NCI-H187 (cell line): Measurements from ENCODE around the gene C1GALT1.
"Not testable (repeated sequence)": the region's sequence is repeated elsewhere in the genome, so short reads cannot be mapped to it uniquely, and the experiment has no call there.

Source experiments
- DNase-seq, 2 experiments: peaks; one replicate each; lab custom pipeline; 2025; lab: John Stamatoyannopoulos, UW

C1GALT1 gene

DNA sequence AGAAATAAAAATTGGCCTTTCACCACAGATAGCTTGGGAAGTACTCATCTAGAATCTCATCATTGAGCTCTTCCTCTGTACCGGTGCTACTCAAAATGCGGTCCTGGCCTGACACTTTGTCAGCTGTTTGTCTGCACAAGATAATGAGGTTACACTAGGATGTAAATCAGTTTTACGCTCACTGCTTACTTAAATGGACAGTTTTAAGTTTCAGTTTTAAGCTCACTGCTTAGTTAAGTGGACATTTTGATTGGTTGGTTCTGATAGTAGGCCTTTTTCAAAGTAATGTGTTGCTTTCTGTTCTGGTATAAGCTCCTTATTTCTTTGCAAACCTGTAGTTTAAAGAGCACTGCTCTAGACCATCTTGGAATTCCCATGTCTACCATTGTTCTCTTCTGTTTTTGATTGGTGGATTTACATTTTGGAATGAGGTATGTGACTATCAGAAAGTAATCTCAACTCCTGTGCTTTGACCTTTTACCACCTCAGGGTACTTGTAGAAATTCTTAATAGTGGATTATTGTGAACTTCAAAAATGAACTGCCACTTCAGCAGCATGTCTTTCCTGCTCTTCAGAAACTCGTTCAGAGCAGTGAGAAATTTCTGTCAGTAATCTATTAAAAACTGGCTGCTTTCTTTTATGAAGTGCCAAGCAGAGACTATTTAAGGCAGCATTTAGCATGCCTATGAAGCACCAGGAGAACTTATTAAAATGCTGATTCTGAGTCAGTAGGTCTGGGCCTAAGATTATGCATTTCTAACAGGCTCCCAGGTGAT is 55.0 kb downstream of the C1GALT1 start:
- no peak for DNase-seq

DNA sequence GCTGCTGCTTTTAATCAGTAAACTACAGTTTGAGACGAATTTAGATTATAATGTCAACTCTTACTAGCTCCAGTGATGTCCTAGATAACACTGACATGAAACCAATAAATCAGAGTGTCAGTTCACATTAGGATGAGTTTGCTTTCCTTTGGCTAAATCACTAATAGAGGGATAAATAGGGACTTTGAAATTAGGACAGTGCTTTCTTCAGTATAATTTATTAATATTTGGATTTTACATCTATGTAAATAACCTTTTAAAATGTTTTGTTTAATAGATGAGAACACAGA is 55.6 kb downstream of the C1GALT1 start:
- no peak for DNase-seq

DNA sequence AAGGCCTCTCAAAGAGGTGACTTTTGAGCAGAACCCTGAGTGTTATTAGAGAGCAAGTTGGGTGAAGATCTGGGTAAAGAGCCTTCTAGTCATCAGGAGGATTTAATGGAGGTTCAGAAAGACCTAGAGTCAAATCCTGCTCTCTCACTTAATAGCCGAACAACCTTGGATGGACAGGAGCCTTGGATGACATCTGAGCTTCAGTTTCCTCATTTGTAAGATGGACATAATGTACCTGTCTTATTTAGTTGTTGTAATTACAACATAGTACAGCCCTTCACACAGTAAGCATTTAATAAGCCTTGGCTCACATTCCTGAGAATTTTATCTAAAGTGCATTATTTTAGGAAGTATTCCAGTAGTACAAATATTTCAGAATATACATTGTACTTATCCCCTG is 57.0 kb downstream of the C1GALT1 start:
- DNase-seq, result no peak

DNA sequence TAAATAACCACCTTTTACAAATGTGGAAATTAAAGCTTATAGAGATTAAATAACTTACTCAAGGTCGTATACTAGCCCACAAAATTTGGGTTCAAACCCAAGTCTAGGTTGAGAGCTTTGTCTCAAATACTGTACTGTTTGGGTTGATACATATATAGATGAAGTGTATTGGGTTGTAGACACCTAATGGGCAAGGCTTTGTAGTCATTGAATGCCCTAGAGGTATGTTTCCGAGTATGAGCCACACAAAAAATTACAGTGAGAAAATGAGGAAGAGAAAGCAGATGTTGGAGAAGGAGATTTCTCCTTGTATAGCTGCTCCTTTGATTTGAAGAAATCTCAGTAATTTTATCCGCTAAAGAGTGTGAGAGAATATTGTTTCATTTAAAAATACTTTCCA is 60.6 kb downstream of the C1GALT1 start:
- DNase-seq, result no peak

DNA sequence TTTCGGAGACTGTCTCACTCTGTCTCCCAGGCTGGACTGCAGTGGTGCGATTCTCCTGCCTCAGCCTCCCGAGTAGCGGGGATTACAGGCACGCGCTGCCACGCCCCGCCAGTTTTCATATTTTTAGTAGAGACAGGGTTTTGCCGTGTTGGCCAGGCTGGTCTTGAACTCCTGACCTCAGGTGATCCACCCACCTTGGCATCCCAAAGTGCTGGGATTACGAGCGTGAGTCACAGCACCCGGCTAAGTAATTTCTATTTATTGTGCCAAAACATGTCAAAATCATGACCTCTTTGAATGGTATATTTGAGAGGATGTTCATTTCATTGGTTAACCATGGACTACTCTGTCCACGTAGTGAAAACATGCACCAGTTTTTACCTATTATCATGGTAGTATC is 62.9 kb downstream of the C1GALT1 start:
- DNase-seq, result not testable (repeated sequence)

DNA sequence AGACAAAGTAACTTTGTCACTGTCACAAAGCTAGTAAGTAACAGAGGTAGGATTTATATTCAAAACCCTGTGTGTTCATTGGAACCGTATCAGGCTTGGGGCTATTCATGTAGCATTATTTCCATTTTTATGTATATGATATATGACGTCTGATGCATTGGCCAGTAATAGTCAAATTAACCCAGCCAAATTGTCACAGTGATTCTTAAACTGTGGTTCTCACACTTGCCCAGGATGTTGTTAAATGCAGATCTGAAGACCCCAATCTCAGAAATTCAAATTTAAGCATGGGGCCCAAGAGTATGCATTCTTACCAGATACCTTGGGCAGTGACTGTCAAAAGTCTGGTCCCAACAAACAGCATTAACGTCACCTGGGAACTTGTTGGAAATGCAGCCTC is 63.9 kb downstream of the C1GALT1 start:
- no peak for DNase-seq

DNA sequence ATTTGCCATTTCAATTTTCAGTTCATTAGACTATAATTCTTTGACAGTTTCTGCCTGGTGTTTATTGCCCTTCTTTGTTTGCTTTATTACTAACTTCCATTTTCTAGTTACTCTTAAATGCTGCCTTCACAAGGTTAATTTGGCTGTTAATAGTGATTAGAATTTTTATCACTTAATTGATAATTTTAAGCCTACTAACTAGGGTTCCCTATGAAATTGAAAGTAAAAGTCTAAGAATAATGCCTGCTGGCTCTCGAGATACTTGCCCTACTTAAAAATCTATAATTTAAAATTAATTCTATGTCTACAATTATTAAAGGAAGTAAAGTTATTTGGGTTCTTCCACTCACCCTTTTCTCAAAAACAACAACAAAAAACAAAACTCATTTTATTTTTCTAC is 65.3 kb downstream of the C1GALT1 start:
- no peak for DNase-seq

DNA sequence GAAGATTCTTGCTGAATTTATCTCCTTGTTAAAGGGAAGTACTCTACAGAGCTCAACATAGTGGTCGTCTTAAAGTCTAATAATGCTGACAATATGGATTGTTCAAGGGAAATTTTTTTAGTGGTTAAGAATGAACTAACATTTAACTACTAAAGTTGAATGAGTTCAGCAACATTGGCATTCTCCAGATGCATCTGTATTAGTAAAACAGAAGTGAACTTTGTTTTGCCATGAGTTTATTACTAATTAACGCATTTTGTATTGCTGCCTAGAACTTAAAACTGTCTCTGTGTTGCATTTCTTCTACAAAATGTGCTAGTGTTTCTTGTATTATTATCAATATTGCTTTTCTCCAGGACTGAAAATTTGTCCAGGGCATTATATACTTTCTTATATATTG is 67.5 kb downstream of the C1GALT1 start:
- DNase-seq, result no peak

DNA sequence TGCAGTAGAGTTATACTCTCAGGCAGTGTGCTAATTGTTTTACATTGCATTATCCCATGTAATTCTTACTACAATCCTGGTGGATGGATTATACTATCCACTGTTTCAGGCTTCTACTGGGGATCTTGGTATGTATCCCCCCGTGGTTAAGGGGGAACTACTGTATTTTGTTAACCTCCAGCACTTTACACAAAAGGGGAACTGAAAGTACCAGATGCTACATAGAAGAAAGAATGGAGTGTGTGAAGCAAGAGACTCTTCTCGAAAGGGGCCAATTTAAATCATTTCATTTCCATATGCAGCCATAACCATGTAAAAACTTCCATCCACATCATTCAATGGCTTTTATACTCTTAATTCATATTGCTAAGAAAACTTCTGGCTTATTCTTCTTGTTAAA is 69.4 kb downstream of the C1GALT1 start:
- no peak for DNase-seq

DNA sequence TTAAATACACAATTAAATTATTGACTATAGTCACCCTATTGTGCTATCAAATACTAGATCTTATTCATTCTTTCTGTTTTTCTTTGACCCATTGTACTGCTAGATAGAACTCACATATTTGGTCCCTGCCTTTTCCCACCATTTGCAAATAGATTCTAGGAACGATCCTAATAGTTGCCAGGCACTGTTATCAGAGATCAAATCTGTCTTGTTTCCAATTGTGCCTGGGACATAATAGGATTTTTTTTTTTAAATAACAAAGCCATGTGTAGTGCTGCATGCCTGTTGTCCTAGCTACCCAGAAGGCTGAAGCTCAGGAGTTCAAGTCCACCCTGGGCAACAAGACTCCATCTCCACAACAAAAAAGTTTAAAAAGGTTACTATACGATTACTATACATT is 72.0 kb downstream of the C1GALT1 start:
- DNase-seq, result no peak

DNA sequence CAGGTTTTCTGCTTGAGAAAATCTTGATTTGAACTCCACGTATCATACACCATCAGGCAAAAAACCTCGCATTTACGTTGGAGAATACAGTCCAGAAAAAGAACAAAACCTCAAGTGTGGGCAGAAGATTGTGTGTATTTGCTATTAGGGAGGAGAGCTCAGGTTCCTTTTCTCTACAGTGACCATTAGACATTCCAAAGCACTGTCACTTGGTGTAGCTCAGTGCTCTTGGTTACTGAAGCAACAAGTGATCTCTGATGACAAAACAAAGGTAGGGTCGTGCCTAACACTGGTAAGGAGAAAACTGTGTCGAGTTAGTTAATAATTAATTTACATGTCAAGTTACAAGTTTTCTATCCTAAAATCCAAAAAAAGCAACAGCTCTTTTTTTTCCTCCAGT is 72.6 kb downstream of the C1GALT1 start:
- DNase-seq, result no peak

DNA sequence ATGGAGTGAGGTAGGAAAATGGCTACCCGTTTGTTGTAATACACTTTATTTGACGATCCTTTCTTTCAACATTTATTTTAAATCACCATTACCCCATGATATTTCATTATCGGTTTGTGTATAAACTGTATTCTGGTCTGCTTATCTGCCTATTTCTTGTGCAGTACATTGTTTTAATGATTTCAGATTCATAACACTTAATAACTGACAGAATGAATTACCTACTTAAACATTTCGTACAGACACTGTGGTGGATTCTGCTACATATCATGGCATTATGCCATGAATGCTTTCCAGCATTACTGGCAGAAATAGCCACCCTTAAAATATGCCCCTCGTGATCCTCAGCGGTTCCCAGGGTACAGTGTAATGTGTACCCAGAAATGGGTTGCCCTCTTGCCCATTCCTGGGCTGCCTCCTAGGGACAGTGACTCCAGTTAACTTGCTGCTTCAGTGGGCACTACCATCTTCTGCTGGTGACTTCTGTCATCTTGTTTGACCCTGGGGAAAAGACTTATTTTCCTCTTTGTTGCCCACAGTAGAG is 74.5 kb downstream of the C1GALT1 start:
- DNase-seq, result no peak

DNA sequence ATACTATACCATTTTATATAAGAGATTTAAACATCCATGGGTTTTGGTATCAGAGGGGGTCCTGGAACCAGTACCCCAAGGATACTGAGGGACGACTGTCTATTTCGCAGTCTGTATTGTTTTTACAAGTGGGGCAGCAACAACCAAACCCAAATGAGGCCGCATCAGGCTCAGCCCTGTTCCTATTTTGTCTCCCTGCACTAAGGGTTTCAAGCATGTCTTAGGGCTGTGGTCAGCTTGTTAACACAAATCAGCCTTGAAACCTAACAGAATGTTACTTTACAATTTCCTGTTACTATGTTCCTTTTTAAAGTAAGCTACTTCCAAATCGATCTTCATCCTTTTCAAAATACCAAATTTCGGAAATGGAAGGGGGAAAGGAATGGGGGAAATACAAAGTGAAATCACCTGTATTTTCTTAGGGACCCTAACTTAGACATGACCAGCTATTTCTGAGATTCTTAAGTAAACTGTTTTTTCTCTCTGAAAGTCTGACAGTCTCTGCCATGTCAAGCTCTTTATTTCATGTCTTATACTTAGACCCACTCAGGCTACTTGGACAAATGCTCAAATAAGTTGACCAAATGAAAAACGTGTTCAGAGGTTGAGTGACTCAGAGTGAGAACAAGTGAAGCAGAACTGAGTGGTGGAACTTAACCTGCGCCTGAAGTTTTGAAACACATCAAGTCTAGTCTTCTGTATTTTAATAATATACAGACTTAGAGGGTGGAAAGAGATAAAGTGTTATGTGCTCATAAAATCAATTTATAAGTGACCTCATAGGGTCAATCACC is 75.8 kb downstream of the C1GALT1 start:
- no peak for DNase-seq

DNA sequence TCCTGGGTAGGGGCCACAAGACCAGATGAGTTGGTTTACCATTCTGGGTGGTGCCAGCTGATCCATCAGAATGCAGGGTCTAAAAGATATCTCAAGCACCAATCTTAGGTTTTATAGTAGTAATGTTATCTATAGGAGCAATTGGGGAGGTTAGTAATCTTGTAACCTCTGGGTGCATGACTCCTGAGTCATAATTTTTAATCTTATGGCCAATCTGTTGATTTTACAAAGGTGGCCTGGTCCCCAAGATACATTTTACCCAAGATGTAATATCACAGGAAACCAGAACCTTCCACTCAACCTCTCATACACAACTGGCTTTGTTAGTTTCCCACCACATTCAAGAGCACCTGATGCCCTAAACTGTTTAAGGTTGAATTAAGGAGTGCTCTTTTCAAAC is 79.5 kb downstream of the C1GALT1 start:
- DNase-seq, result no peak

DNA sequence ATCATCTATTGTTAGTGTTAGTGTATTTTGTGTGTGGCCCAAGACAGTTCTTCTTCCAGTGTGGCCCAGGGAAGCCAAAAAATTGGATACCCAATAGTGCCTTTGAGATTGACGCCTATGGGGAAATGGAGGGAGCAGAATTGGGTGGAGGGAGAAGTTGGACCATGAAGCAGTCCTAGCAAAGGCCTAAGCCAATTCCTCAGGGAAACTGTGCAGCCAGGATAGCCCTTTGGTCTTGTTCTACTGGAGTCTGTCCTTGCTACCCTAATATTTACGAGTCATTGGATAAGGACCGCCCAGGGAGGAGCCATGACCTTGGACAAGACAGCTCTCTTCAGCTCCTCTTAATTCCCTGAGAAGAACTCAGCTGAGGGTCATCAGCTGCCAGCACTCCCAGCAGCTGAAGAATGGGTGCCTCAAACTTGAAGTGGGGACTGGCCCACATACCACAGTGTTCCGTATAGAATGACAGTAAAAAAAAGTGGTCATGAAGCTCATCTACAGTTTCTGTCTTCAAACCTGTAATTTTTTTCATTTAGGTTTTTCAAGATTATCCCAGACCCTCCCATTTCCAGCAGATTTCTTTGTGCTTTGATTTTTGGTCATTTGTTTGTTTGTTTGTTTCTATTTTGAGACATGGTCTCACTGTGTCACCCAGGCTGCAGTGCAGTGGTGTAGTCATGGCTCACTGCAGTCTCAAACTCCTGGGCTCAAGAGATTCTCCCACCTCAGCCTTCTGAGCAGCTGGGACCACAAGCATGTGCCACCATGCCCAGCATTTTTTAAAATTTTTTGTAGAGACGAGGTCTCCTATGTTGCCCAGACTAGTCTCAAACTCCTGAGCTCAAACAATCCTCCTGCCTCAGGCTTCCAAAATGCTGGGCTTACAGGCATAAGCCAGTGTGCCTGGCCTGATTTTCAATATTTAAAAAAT is 81.2 kb downstream of the C1GALT1 start:
- DNase-seq, result no peak

DNA sequence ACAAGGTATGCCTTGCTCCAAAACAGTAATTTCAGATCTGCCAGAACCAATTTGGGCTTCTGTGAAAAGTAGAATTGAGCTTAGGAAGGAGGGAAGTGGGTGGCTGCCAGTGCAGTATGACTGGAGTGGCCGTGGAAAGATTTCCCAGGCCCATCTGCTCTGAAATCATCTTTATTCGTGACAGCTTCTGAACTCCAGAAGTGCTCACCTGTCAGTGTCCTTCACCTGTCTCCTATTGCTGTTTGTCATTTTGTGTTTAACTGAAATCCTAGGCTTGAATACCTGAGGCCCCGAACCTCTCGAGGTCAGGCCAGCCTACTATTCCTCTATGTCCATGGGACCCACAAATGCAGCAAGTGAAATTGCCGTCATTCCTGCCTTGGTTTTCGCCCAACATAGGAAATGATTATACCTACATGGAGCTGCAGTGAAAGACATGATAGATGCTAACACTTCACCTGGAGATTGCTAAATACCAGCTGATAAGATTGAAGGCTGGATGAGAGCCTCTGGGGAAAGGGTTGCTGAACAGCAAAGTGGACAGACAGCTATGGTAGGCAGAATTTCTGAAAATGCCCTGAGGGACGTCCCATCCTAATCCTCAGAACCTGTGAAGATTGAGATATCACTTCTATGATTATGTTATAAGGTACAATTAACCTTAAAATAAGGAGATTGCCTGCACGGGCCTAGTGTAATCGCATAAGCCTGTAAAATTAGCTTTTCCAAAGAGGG is 82.1 kb downstream of the C1GALT1 start:
- DNase-seq, result no peak

DNA sequence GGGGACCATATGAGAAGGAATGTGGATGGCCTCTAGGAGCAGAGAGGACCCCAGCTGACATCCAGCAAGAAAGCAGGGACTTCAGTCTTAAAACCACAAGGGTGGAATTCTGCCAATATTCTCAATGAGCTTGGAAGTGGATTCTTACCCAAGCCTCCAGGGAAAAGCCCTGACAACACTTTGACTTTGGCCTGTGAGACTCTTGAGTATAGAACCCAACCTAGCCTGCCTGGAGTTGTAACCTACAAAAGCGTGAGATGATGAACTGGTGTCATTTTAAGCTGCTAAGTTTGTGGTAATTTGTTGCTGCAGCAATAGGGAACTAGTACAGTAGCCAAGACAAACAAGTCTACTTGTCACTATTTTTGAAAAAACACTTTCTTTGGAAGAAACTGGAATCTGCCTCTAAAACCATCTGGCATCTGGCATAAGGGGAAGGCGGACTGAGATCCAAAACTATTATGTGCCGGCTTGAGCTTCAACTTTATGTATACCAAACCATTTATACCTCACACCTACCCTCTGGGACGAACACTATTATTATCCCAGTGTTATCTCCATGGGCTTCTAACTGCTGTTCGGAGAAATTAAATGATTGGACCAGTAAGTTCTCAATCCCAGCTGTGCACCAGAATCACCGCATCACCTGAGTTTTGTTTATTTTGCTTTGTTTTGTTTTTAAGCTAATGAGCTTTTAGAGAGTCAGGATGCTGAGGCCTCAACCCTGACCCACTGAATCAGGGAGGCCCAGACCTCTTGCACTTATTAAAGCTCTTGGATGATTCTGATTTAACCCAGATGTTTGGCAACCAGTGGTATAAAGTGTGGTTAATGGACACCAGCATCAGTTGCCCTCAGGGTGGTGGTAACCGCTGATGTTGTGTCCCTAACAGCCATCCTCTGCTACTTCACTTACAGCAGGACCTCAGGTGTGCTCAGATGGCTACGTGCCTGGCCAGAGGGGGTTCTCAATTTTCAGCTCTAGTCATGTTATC is 83.0 kb downstream of the C1GALT1 start:
- peak in 1 of 2 experiments; percentile 6 for DNase-seq

DNA sequence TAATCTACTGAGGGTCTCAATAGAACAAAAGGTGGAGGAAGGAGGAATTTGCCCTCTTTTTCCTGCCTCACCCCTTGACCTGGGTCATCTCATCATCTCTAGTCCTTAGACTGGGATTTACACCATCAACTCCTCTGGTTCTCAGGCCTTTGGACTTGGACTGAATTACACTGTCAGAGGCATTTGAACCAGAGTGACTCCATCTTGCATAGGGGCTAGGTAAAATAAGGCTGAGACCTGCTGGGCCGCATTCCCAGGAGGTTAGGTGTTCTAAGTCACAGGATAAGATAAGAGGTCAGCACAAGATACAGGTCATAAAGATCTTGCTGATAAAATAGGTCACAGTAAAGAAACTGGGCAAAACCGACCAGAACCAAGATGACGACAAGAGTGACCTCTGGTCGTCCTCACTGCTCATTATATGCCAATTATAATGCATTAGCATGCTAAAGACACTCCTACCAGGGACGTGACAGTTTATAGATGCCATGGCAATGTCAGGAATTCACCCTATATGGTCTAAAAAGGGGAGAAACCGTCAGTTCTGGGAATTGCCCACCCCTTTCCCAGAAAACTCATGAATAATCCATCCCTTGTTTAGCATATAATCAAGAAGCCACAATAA is 84.0 kb downstream of the C1GALT1 start:
- DNase-seq, result no peak

DNA sequence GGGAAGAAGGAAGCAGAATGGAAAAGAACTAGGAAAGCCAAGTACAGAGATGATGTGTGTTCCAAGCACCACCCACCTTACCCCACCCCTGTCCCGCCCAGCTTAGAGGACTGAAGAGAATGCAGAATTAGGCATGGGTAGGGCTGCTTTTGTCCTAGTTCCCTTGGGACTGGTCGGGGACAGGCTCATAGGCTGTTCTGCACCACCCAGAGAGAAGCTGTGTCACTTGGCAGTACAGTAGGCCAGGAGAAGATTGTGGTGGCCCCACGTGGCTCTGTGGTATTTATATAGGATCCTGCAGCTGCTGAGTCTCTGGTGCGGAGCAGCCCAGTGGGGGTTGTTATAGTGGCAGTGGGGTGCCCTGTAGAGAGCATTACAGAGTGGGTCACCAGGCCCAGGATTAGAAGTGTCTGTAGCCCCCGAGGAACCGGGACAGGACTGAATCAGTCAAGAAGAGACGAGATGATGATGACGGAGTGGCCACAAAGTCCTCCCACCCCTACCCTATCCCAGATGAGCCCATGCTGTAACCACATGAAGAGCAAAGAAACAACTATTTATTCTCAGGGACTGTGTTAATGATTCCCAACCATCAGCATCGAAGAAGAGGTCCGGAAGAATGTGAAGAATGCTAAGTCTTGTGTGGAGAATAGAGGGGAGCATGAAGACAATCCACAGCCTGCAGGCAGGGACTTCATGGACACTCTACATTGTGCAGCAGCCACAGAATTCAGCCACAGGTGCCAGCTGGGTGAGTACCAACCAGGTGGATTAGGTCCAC is 88.9 kb downstream of the C1GALT1 start:
- DNase-seq, result no peak
